GM19468 (cell line): ENCODE data around the gene TH.

Experiments used
- ATAC-seq: cut with Tn5 transposase; IDR thresholded peaks from one replicate; pipeline ENCODE4 v1.9.1; 2021; ENCODE audit warnings: mild to moderate bottlenecking, moderate library complexity, moderate number of reproducible peaks; ENCODE audit not compliant: unreplicated experiment; ENCODE audit errors: extremely low read depth

TH gene

DNA sequence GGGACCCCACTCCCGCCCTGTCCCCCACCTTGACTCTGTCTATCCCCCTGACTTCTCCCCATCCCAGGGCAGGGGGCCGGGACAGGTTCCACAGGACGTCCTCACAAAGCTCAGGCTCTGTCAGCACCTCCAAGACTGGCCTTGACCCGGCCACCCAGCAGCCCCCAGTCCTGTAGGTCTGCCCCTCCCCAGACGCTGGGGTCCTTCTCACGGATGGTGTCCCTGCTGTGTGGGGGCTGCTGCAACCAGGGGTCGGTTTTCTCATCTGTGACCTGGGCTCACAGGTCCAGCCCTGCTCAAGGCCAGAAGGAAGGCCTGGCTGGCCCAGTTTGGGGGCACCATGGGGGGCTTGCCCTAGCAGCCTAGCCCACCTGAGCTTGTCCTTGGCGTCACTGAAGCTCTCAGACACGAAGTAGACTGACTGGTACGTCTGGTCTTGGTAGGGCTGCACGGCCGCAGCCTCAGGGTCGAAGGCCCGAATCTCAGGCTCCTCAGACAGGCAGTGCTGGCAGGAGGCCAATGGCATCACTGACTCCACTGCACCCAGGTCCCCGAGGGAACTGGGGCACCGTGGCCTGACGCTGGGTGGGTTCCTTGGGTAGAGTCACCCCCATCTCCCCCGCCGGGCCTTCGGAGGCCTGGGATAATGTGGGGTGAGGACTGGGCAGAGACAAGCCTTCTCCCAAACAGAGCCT is 6.6 kb downstream of the TH start:
- ATAC-seq, result no peak

DNA sequence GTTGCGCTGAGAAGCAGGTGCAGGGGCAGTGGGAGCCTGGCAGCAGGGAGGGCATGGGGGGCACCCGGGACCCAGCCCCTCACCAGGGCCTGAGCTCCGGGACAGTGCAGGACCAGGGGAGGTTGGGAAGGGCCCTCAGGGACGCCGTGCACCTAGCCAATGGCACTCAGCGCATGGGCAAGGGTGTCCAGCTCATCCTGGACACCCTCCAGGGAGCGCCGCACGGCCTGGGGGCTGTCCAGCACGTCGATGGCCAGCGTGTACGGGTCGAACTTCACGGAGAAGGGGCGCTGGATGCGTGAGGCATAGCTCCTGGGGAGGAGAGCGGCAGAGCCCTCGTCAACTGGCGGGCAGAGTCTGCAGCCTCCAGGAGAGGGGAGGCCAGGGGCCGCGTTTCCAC is 7.5 kb downstream of the TH start:
- ATAC-seq, result no peak

DNA sequence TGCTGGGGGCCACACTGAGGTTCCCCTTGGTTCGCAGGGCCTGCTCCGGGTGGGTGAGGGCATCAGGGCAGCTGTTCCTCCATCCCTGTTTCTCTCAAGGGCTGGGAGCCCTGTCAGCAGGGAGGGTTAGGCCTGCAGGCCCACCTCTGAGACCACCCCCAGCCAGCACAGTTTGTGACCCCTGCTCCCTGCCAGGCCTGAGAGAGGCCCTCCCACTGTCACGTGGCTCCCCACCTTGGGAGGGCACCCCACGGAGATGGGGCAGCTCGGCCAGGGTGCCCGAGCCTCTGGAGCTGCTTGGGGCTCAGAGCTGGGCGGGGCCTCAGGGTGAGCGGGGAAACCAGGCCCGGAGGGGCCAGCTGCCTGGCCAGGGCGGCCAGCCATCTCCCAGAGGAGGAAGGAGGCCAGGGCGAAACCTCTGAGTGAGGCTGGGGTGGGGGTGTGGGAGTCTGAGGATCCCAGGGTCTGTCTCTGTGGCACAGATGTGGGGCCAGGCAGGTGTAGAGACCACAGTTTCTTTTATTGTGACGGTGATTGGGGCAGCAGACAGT is 8.1 kb downstream of the TH start:
- no peak for ATAC-seq

DNA sequence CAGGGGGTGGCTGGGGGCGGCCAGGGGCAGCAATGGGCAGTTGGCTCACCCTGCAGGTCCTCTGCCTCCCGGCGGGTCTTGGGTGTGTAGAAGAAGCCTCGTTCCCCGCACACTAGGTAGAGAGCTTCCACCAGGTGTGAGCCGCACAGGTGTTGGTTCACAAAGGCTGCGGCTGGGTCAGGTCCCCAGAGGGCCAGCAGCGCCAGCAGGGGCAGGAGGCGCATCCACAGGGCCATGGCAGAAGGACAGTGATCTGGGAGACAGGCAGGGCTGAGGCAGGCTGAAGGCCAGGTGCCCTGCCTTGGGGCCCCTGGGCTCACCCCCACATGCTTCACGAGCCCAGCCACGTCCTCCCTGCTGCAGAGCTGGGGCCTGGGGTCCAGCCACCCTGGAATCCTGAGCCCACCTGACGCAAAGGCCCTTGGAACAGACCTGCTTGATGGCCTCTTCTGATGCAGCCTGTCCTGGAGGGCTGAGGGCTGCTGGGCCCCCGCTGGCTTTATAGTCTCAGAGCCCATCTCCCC is 10.8 kb downstream of the TH start, which contains the start of gene INS:
Gene INS, minus strand, starts transcription at position 474 of the 524 bp plus-strand sequence. Its CDS starts 238 bp downstream, at position 236.
- no peak for ATAC-seq

DNA sequence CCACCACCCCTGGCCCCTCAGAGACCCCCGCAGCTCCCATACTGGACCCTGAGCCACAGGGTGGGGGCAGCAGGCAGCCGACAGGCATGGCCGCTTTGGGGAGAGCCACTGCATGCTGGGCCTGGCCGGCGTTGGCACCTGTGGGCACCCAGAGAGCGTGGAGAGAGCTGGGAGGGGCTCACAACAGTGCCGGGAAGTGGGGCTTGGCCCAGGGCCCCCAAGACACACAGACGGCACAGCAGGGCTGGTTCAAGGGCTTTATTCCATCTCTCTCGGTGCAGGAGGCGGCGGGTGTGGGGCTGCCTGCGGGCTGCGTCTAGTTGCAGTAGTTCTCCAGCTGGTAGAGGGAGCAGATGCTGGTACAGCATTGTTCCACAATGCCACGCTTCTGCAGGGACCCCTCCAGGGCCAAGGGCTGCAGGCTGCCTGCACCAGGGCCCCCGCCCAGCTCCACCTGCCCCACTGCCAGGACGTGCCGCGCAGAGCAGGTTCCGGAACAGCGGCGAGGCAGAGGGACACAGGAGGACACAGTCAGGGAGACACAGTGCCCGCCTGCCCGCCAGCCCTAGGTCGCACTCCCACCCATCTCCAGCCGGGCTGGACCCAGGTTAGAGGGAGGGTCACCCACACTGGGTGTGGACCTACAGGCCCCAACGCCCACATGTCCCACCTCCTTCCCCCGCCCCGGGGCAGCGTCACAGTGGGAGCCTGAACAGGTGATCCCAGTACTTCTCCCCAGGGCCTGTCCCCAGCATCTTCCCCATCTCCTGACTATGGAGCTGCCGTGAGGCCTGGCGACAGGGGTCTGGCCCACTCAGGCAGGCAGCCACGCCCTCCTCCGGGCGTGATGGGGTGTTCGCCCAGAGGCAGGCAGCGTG is 11.8 kb downstream of the TH start:
- no peak for ATAC-seq

DNA sequence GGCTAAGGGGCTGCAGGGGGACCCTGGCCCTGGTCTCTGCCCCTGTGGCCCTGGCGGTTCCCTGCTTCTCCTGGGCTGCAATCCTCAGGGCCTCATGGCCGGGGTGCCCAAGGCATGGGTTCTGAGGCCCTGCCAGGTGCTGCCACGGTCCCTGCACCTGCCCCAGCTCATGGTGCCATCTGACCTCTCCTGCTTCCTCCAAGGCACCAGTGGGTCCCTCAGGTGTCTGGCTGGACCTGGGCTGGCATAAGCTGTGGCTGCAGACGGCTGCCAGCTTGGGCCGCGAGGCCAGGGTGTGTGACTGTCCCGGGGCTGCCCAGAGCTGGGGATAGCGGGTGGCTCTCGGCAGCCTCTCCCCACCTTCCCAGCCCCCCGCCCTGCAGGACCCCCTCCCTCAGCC is 12.6 kb downstream of the TH start:
- no peak for ATAC-seq

DNA sequence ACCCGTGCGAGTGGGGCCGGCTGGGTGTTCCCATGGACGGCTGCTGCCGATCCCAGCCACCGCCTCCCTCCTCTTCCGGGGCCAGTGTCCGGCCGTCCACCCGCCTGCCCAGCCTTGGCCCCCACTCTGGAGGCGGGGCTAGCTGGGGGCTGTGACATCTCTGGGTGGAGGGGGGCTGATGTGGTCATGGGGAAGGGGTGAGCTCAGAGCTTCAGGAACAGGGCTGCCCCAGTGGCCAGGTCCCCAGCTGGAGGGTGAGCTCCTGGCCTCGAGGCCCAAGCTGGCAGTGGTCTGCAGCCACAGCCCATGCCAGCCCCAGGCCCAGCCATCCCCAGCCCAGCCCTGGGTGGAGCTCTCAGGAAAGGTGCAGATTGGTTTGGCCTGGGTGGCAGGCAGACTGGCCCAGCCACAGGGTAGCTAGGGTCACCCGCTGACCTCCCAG is 13.3 kb downstream of the TH start:
- ATAC-seq, result no peak

DNA sequence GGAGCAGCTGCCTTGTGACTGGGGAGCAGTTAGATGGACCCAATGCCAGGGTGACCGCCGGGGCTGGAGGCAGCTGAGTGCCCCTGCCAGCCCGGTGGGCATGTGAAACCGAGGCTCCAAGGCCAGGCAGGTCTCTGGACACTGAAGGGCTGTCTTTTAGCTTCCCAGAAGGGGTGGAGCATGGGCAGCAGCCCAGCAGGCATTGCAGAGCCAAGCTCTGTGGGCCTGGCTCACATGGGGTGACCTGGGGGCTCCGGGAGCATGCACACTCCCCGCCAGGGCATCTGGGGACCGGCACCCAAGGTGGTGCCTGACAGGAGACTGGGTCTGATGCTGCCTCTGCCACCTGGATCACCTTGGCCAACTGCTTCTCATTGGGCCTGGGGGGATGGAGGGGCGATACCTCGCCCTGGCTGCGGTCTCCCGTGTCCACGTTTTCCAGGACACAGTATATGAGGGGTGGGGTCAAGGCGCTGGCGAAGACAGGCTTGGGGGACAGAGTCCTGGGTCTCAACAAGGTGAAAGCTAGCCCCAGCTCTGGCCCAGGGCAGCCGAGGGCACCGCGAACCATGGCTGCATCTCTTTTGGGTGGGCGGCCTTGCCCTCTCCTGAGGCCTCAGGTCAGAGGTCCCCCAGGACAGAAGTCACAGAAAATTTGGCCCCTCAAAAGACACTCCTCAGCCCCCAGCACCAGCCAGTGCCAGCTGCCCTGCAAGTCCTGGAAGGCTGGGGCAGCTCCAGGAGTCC is 14.1 kb downstream of the TH start:
- ATAC-seq, result no peak

DNA sequence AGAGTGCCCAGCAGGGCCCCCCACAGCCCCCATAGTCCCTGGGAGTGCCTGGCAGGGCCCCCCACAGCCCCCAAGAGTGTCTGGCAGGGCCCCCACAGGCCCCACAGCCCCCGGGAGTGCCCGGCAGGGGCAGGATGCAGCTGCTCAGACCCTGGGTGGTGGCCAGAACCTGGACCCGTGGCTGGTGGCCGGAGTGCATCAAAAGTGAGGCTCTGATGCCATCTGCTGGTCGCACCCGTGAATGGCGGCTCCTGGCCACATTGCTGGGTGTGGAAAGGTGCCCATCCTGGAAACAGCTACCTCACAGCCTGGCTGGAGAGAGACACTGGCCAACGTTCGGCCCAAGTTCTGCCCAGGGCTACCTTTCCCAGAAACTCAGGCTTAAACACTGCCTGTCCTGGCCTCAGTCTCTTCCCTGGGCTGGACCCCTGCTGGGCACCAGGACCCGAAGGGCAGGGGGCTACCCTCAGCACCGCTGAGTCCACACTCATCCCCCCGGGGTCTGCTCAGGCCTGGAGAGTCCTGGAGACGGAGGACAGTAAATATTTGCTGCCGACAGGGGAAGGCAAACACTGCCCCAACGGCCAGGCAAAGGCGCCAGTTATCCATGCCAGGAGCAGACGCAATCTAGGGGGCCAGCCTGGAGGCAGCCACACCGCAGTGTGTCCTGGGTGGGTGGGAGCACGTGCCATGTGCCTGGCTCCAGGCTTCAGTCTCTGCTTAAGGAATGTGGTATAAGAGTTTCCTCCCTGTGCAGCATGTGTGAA is 15.0 kb downstream of the TH start:
- ATAC-seq, result no peak

DNA sequence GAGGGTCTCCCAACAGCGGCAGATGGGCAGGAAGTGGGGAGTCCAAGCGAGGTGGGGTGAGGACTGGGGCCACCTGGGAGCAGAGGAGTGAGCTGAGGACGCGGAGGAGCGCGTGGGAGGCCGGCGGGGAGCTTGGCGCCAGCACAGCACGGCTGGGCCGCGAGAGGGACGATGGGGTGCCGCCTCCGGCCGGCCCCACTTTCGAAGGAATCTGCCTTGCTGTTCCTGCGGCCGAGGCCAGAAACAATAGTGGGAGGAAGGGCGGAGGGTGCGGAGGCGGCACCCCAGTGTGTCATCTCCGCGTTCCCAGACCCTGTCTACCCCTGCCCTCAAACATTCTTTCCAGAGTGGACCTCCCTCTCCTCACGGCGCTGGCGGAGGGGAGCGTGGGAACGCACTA is 16.1 kb downstream of the TH start:
- ATAC-seq, result no peak

DNA sequence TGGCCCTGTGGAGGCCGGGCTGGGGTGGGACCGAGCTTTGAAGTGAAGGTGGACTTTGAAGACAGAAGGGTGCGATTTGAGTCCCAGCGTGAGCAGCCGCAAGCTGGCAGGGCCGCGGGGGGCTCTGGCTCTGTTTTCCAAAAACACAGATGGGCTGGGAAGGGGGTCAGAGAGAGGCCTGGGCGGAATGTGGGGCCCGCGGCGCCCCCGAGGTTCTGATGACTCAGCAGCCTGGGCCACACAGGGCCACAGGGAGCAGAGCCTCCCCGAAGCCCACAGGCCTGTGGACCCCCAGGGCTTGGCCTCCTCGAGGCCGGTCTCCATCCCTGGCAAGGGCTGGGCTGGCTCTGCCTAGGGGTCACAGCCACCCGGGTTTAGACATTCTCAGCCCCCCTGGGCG is 16.7 kb downstream of the TH start:
- ATAC-seq, result no peak

DNA sequence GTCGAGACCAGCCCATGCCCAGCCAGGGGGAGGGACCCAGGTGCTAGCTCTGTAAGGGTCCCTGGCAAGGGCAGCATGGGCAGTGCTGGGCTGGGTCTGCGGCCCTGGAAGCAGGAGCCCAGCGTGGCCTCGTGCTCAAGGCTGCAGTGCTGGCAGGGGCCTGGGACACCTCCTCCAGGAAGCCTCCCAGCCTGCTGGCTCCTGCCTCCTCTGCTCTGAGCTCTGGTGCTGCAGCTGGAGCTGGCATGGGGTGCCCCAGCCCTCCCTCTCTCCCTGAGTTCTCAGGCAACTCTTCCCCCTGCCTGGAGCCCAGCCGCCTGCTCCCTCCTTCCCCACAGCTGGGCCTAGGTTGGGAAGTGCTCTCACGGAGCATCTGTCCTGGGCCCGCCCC is 17.4 kb downstream of the TH start:
- no peak for ATAC-seq

DNA sequence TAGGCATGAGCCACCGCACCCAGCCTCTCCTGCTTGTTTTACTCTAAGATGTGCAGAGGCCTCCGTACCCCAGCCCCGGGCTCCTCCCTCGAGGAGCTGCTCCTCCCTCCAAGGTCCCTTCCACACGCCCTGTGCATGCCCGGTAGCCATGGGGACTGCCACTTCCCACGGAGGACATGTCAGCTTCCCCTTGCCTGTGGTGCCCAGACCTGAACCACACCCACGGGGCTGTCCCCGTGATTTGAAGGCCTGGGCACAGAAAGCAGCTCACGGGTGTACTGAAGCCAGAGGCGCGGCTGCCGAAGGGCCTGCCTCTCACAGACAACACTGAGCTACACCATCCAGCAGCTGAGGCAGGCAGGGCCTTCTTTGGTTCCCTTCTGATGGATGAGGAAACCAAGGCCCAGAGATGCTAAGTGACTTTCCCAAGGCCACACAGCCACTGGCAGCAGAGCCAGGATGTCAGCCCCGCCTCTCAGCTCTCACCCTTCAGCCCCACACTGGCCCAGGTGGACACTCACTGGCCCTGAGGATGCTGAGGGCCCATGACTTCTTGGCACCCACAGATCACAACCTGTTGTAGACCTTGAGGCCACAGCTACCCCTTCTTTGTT is 17.9 kb downstream of the TH start:
- no peak for ATAC-seq

DNA sequence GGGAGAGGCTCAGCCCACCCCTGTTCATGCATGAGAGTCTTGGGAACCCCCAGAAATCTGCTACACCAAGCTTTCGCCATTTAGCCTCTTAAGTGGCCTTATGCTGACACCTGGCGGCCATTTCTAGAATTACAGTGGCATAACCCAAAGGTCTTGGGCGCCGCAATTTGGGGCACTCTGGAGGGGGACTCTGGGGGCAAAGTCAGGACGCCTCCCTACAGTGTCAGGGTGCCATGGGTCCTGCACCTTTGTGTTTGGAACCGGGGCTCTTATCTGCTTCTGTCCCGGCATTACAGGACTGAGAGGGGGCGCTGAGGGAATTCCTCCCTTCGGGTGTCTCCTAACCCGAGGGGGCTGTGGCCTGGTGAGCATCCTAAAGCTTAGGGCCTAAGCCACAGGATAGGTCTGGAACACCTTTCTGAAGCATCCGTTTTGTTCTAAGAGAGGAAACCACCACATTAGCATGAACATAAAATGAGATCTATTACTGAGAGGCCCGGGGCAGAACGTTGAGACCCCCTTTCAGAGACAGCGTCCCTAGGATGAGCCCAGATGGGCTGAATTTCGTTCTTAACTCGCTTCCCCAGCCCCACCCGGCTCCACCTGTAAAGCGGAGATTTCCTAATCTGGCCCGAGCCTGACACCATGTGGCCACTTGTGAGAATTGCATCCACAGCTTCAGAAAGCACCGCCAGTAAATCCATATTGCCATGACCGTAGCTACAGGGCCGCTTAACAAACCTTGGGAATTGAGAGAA is 19.9 kb downstream of the TH start:
- ATAC-seq, result no peak

DNA sequence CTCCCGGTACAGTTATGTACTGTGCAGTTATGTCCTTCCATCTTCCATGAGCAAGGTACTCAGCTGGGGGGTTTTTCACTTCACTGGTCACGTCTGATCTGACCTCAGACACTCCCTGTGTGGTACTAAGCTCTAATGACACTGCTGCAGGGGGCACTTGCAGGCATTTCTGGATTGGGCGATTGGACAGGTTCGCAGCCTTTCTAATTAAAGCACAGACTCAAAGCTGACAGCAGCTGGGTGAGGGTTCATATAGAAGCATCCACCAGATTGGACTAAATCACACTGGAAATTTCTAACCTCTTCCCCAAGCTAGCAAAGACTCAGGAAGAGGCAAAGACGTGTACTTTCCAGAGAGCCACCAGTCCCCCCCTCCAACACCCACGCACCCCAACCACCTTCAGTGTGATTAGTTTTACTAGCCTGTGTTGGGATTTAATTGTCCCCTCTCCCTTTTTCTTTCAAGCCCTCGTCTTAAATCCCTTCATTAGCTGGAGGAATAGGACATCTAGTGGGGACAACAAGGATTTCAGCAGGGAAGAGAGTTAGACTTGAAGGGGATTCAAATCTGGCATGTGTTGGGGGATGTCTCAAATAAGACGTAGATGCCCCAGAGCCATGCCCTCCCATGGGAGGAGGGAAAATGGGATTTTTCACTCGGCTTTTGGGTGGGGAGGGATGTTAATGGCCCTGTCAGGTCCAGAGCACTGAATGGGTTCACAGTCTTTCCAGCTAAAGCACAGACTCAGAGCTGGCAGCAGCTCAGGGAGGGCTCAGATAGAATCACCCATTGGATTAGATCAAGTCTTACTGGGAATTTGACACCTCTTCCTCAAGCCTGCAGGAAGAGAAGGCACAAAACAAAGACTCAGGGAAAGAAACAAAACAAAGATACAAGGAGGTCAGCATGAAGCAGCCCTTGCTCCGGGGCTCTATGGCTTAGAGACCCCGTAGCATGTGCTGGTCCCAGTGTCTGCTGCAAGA is 21.5 kb downstream of the TH start:
- no peak for ATAC-seq

DNA sequence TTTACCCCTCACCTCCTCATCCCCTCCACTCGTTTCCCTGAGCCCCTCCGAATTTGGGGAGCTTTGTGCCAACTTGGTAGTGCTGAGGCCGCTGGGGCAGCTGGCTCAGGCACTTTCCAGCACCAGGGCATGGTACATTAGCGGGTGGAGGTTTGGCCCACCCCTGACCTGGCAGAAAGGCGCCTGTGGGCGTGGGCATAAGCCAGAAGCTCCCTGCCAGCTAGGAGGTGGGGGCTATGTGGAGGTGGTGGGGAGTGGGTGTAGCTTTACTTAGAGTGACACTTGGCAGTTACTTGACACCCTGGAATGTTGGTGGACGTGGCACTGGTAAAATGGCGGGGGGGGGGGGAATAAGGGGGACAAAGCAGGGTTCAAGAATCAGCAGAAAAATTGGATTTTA is 22.2 kb downstream of the TH start:
- ATAC-seq, result no peak

DNA sequence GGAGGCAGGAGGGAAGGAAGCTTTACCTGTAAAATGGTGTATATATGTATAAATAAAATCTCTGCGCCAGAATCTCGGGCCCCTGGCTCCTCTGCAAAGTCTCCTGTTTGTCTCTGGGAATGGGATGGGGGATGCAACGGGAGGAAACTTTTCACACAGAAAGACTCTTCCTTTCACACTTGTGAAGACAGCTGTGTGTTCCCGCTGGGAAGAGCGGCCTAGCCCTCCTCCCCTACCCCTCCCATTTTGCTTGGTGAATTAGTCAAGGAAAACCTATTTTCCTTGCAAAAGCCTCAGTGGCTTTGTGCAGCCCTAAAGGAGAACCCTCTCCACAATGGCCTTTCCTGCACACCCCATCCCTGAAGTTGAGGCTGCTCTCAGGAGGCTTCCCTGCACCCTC is 23.0 kb downstream of the TH start:
- ATAC-seq, result no peak
